NCI-H1092 treated with DMSO at 0.1 percent for 48 hours (cell line): ENCODE measurements around the gene C22orf31.

ENCODE experiments used
- DNase-seq: peaks from one replicate; lab custom pipeline; 2025; lab: John Stamatoyannopoulos, UW

Gene C22orf31

GRCh38 chr22:29029202-29030000 is 32.2 kb downstream of the C22orf31 start:
- DNase-seq = no peak

- no peak for DNase-seq
Observed at GRCh38 chr22:29028468-29028867, 33.2 kb downstream of the C22orf31 start.

GRCh38 chr22:29026579-29026978 is 35.1 kb downstream of the C22orf31 start:
- DNase-seq = no peak

GRCh38 chr22:29023172-29023796 is 38.3 kb downstream of the C22orf31 start:
- no peak for DNase-seq

- DNase-seq = no peak
Observed at GRCh38 chr22:29022101-29022817, 39.4 kb downstream of the C22orf31 start.

GRCh38 chr22:29018293-29019189 is 43.1 kb downstream of the C22orf31 start:
- no peak for DNase-seq

GRCh38 chr22:29016067-29016938 is 45.3 kb downstream of the C22orf31 start:
- DNase-seq = no peak

- no peak for DNase-seq
Observed at GRCh38 chr22:29014773-29015172, 46.9 kb downstream of the C22orf31 start.

- no peak for DNase-seq
Observed at GRCh38 chr22:29014293-29014692, 47.3 kb downstream of the C22orf31 start.

GRCh38 chr22:29012952-29013351 is 48.7 kb downstream of the C22orf31 start:
- DNase-seq = no peak

- DNase-seq = no peak
Observed at GRCh38 chr22:29012101-29012433, 49.6 kb downstream of the C22orf31 start.

GRCh38 chr22:29011240-29012100 is 50.2 kb downstream of the C22orf31 start:
- peak; percentile 53 for DNase-seq

GRCh38 chr22:29009148-29009547 is 52.5 kb downstream of the C22orf31 start:
- DNase-seq = no peak
